HepG2 (cell line): Measurements from ENCODE around the gene SMAP1. TPM values are rescaled to one million over a fixed set of nuclear protein-coding genes. Genes with fewer than 3 reads are reported as not detected.

Source experiments
- ATF7-NPFF ChIP-seq: sonication (generic); formaldehyde crosslinking; IDR thresholded peaks from 2 replicates; pipeline ENCODE4 v1.8.1; 2023; ENCODE audit warnings: mild to moderate bottlenecking, low read depth, missing genetic modification reagents, moderate library complexity
- ELF1 ChIP-seq: sonication (generic); formaldehyde crosslinking; IDR thresholded peaks from 2 replicates; pipeline ENCODE4 v1.4.0; 2020; ENCODE audit warnings: missing genetic modification reagents
- FOSL1 ChIP-seq: sonication (generic); formaldehyde crosslinking; IDR thresholded peaks from 2 replicates; pipeline ENCODE4 v1.9.0; 2021; ENCODE audit warnings: missing genetic modification reagents, borderline replicate concordance
- GATAD2A ChIP-seq: IDR thresholded peaks from 2 replicates; pipeline ENCODE4 v1.6.1; 2016
- GZF1 ChIP-seq: sonication (generic); formaldehyde crosslinking; IDR thresholded peaks from 2 replicates; pipeline ENCODE4 v1.5.1; 2020; ENCODE audit warnings: mild to moderate bottlenecking, missing genetic modification reagents
- JUN ChIP-seq: sonication (generic); formaldehyde crosslinking; IDR thresholded peaks from 2 replicates; pipeline ENCODE4 v1.4.0; 2020; ENCODE audit warnings: mild to moderate bottlenecking, missing genetic modification reagents
- NCOA1 ChIP-seq: sonication (generic); formaldehyde crosslinking; IDR thresholded peaks from 2 replicates; pipeline ENCODE4 v1.9.0; 2021; ENCODE audit warnings: missing genetic modification reagents
- RAD21 ChIP-seq: fragments of 450-650 bp; formaldehyde crosslinking; IDR thresholded peaks from 2 replicates; pipeline ENCODE4 v1.5.0; 2020; ENCODE audit warnings: mild to moderate bottlenecking
- RBFOX2 ChIP-seq: fragments of 200-400 bp; formaldehyde crosslinking; IDR thresholded peaks from 2 replicates; pipeline ENCODE4 v1.6.1; 2017; ENCODE audit warnings: low read depth, mild to moderate bottlenecking, low read length
- RFXAP ChIP-seq: sonication (generic); formaldehyde crosslinking; IDR thresholded peaks from 2 replicates; pipeline ENCODE4 v1.4.0; 2020; ENCODE audit warnings: missing genetic modification reagents, borderline replicate concordance
- SIN3A ChIP-seq: IDR thresholded peaks from 2 replicates; pipeline ENCODE4 v1.6.1; 2011; ENCODE audit warnings: low read depth, mild to moderate bottlenecking, control low read depth, low read length, borderline replicate concordance
- SMAD3 ChIP-seq: sonication (generic); formaldehyde crosslinking; IDR thresholded peaks from 2 replicates; pipeline ENCODE4 v1.4.0; 2020; ENCODE audit warnings: missing genetic modification reagents
- ZBTB7A ChIP-seq: sonication (generic); formaldehyde crosslinking; IDR thresholded peaks from 2 replicates; pipeline ENCODE4 v1.8.0; 2022; ENCODE audit warnings: mild to moderate bottlenecking, missing genetic modification reagents
- ZBTB8A ChIP-seq: sonication (generic); formaldehyde crosslinking; IDR thresholded peaks from 2 replicates; pipeline ENCODE4 v1.4.0; 2020; ENCODE audit warnings: mild to moderate bottlenecking, low read depth, missing genetic modification reagents, borderline replicate concordance
- ZEB1 ChIP-seq: IDR thresholded peaks from 2 replicates; pipeline ENCODE4 v1.6.1; 2012; ENCODE audit warnings: mild to moderate bottlenecking, low read depth, inconsistent platforms; ENCODE audit not compliant: insufficient replicate concordance
- ZFP36L2 ChIP-seq: sonication (generic); formaldehyde crosslinking; IDR thresholded peaks from 2 replicates; pipeline ENCODE4 v1.4.0; 2020; ENCODE audit warnings: missing genetic modification reagents
- ZNF230 ChIP-seq: sonication (generic); formaldehyde crosslinking; IDR thresholded peaks from 2 replicates; pipeline ENCODE4 v1.4.0; 2020; ENCODE audit warnings: mild to moderate bottlenecking, missing genetic modification reagents
- ZNF280B ChIP-seq: sonication (generic); formaldehyde crosslinking; IDR thresholded peaks from 2 replicates; pipeline ENCODE4 v1.5.0; 2020; ENCODE audit warnings: missing genetic modification reagents, mild to moderate bottlenecking, borderline replicate concordance
- ZNF317 ChIP-seq: sonication (generic); formaldehyde crosslinking; IDR thresholded peaks from 2 replicates; pipeline ENCODE4 v1.5.0; 2020; ENCODE audit warnings: mild to moderate bottlenecking, missing genetic modification reagents
- ZNF543 ChIP-seq: sonication (generic); formaldehyde crosslinking; IDR thresholded peaks from 2 replicates; pipeline ENCODE4 v1.4.0; 2020; ENCODE audit warnings: mild to moderate bottlenecking, missing genetic modification reagents
- ZNF556 ChIP-seq: sonication (generic); formaldehyde crosslinking; IDR thresholded peaks from 2 replicates; pipeline ENCODE4 v1.4.0; 2020; ENCODE audit warnings: mild to moderate bottlenecking, missing genetic modification reagents, borderline replicate concordance
- ZNF557 ChIP-seq: sonication (generic); formaldehyde crosslinking; IDR thresholded peaks from 2 replicates; pipeline ENCODE4 v1.4.0; 2020; ENCODE audit warnings: missing genetic modification reagents
- ZNF775 ChIP-seq: sonication (generic); formaldehyde crosslinking; IDR thresholded peaks from 2 replicates; pipeline ENCODE4 v1.4.0; 2020; ENCODE audit warnings: missing genetic modification reagents, mild to moderate bottlenecking, moderate library complexity, borderline replicate concordance
- polyA plus RNA-seq, 8 experiments: library from polyadenylated mRNA; depleted of rRNA in 3 of 8; stranded (reverse) in 7 of 8; unstranded in 1 of 8; fragments of >200 nt; fragmentation: Illumina TruSeq in 4 of 8; extraction: Trizol in 4 of 8; gene quantifications; 2 replicates each; pipeline versions ENCODE4 v1.2.1 to v1.2.3, GENCODE V29; 2011 to 2016; ENCODE audit warnings: low read depth in 4 of 8, missing spikeins in 1 of 8, mixed read lengths in 1 of 8; ENCODE audit not compliant: insufficient read depth in 1 of 8
- total RNA-seq, 5 experiments: library from RNA; depleted of rRNA; stranded (reverse); fragments of >200 nt; fragmentation: Illumina TruSeq; extraction: Trizol; gene quantifications; 2 replicates each; pipeline ENCODE4 v1.2.3, GENCODE V29; 2016; ENCODE audit warnings: low read depth in 1 of 5
- TF ChIP-seq, protein P1 (sequence below): sonication (generic); formaldehyde crosslinking; IDR thresholded peaks from 2 replicates; pipeline ENCODE4 v1.9.0; 2021; ENCODE audit warnings: mild to moderate bottlenecking, missing genetic modification reagents

SMAP1 gene
- total and polyA plus RNA-seq, 2 of the 13 experiments (the other 11 are each of a cell fraction or from before 2014, with no cell fraction given): 13.4 to 17.8 TPM

DNA sequence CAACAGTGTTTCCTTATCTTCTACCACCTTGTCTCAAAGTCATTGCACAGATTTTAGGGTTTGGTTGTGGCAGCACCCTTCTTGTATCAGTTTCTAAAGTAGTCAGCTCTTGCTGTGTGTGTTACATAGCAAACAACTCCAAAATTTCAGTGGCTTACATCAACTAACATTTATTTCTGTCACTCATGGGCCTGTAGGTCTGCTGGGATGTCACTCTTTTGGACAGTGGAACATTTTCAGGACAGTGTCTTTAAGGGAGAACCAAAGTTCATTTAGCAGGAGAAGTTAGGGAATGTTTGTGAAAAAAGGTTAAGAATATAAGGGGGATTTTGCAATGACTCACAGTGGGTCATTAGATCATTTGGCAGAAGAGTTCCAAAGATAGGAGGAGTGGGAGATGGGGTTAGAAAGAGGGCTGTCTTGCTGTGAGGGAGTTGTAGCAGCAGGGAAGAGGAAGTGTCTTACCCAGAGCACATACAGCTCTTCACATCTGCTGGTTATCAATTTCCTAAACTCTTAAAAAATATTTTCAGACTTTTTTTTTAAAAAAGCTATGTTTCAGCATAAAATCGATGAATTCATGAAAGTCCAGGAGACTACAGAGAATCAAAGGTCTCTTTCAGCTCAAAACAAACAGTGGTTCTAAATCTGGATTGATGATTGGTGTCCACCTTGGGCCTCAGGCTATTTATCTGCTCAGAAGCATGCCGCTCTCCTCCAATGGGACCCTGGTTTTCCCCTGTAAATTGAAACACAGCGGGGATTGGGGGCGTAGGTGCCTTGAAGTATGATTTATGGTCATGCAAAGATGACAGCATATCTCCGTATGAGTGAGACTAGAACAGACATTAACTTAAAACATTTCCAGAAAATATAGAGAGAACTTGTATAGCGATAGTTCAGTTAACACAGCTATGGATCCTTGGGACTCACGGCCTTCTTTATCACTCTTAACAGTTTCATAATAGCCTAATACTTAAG is 171.9 kb downstream of the SMAP1 start (continued):
- TF ChIP-seq ZNF557 (no peak), SMAD3 (no peak), NCOA1 (CRISPR knock-in tag) (no peak), ZNF775 (CRISPR knock-in tag) (peak; percentile 49; the same call in 1 of the 2 replicates), ZNF543 (CRISPR knock-in tag) (no peak), ZBTB7A (CRISPR knock-in tag) (no peak), GZF1 (CRISPR knock-in tag) (no peak), RBFOX2 (no peak), GATAD2A (no peak), JUN (no peak), FOSL1 (CRISPR knock-in tag) (no peak), ZFP36L2 (CRISPR knock-in tag) (no peak), ELF1 (CRISPR knock-in tag) (no peak), ZNF556 (CRISPR knock-in tag) (no peak), SIN3A (no peak), ZNF280B (CRISPR knock-in tag) (no peak), ATF7-NPFF (CRISPR knock-in tag) (no peak), RFXAP (no peak), ZEB1 (no peak), ZNF317 (no peak), ZBTB8A (CRISPR knock-in tag) (no peak), ZNF230 (CRISPR knock-in tag) (no peak), RAD21 (no peak)
- TF ChIP-seq, protein P1, sequence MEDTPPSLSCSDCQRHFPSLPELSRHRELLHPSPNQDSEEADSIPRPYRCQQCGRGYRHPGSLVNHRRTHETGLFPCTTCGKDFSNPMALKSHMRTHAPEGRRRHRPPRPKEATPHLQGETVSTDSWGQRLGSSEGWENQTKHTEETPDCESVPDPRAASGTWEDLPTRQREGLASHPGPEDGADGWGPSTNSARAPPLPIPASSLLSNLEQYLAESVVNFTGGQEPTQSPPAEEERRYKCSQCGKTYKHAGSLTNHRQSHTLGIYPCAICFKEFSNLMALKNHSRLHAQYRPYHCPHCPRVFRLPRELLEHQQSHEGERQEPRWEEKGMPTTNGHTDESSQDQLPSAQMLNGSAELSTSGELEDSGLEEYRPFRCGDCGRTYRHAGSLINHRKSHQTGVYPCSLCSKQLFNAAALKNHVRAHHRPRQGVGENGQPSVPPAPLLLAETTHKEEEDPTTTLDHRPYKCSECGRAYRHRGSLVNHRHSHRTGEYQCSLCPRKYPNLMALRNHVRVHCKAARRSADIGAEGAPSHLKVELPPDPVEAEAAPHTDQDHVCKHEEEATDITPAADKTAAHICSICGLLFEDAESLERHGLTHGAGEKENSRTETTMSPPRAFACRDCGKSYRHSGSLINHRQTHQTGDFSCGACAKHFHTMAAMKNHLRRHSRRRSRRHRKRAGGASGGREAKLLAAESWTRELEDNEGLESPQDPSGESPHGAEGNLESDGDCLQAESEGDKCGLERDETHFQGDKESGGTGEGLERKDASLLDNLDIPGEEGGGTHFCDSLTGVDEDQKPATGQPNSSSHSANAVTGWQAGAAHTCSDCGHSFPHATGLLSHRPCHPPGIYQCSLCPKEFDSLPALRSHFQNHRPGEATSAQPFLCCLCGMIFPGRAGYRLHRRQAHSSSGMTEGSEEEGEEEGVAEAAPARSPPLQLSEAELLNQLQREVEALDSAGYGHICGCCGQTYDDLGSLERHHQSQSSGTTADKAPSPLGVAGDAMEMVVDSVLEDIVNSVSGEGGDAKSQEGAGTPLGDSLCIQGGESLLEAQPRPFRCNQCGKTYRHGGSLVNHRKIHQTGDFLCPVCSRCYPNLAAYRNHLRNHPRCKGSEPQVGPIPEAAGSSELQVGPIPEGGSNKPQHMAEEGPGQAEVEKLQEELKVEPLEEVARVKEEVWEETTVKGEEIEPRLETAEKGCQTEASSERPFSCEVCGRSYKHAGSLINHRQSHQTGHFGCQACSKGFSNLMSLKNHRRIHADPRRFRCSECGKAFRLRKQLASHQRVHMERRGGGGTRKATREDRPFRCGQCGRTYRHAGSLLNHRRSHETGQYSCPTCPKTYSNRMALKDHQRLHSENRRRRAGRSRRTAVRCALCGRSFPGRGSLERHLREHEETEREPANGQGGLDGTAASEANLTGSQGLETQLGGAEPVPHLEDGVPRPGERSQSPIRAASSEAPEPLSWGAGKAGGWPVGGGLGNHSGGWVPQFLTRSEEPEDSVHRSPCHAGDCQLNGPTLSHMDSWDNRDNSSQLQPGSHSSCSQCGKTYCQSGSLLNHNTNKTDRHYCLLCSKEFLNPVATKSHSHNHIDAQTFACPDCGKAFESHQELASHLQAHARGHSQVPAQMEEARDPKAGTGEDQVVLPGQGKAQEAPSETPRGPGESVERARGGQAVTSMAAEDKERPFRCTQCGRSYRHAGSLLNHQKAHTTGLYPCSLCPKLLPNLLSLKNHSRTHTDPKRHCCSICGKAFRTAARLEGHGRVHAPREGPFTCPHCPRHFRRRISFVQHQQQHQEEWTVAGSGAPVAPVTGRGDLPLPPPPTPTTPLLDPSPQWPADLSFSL (CRISPR knock-in tag): no peak
